NAMALWA (cell line): ENCODE results near the gene PLA2G3.
"Not testable (repeated sequence)": the region's sequence is repeated elsewhere in the genome, so short reads cannot be mapped to it uniquely, and the experiment has no call there.

Source experiments
- DNase-seq: peaks from one replicate; pipeline ENCODE4 v3.0.0-alpha.2; 2015; ENCODE audit warnings: low spot score

The PLA2G3 gene

GRCh38 chr22:31099841-31100761 lies 40.2 kb downstream of the PLA2G3 start:
- no peak for DNase-seq

GRCh38 chr22:31099386-31099785 lies 40.9 kb downstream of the PLA2G3 start:
- no peak for DNase-seq

GRCh38 chr22:31098632-31099110 lies 41.6 kb downstream of the PLA2G3 start:
- no peak for DNase-seq

- no peak for DNase-seq
These were observed 42.2 kb downstream of the PLA2G3 start for GRCh38 chr22:31097941-31098631.

- not testable (repeated sequence) for DNase-seq
These were observed 42.8 kb downstream of the PLA2G3 start for GRCh38 chr22:31097539-31097938.

GRCh38 chr22:31096657-31097279 lies 43.5 kb downstream of the PLA2G3 start:
- DNase-seq = no peak

GRCh38 chr22:31095637-31096249 lies 44.6 kb downstream of the PLA2G3 start:
- DNase-seq = no peak

GRCh38 chr22:31094741-31095140 lies 45.6 kb downstream of the PLA2G3 start:
- no peak for DNase-seq

GRCh38 chr22:31094021-31094551 lies 46.2 kb downstream of the PLA2G3 start:
- DNase-seq = no peak

GRCh38 chr22:31093086-31093850 lies 47.0 kb downstream of the PLA2G3 start:
- DNase-seq = no peak

- no peak for DNase-seq
These were observed 48.1 kb downstream of the PLA2G3 start for GRCh38 chr22:31092161-31092560.

GRCh38 chr22:31091106-31091975 lies 49.0 kb downstream of the PLA2G3 start:
- DNase-seq = no peak

GRCh38 chr22:31090217-31091085 lies 49.9 kb downstream of the PLA2G3 start:
- no peak for DNase-seq

- DNase-seq = peak; percentile 64
These were observed 50.9 kb downstream of the PLA2G3 start for GRCh38 chr22:31089160-31090100.

GRCh38 chr22:31088233-31088986 lies 51.9 kb downstream of the PLA2G3 start:
- DNase-seq = no peak

GRCh38 chr22:31087744-31088215 lies 52.5 kb downstream of the PLA2G3 start:
- no peak for DNase-seq

- no peak for DNase-seq
These were observed 53.5 kb downstream of the PLA2G3 start for GRCh38 chr22:31086703-31087330.
